Stimulated activated effector memory CD8-positive, alpha-beta T cell treated with anti-CD3 and anti-CD28 coated beads, Interleukin-12 subunit alpha, Interleukin-12 subunit beta, amount 100 ng/mL, for 72 hours (primary cell): ENCODE results near the gene SMIM15.

Source experiments
- ATAC-seq: fragments of 150-1000 bp; cut with Tn5 transposase; 2 replicates; pipeline ENCODE4 v1.10.0; 2021
- DNase-seq, 2 donors: peaks; one replicate each; pipeline ENCODE4 v3.0.0; 2021 to 2022; ENCODE audit warnings: low spot score in 2 of 2
- H3K27ac Mint-ChIP-seq: one replicate; pipeline ENCODE4 v1.8.0; 2022; ENCODE audit warnings: mild to moderate bottlenecking, mixed read lengths
- H3K36me3 Mint-ChIP-seq: one replicate; pipeline ENCODE4 v1.8.0; 2022; ENCODE audit warnings: mild to moderate bottlenecking, mixed read lengths
- H3K4me1 Mint-ChIP-seq: one replicate; pipeline ENCODE4 v1.8.0; 2022; ENCODE audit warnings: mixed read lengths
- H3K4me3 Mint-ChIP-seq: one replicate; pipeline ENCODE4 v1.8.0; 2022; ENCODE audit warnings: mild to moderate bottlenecking, mixed read lengths
- H3K9me3 Mint-ChIP-seq: one replicate; pipeline ENCODE4 v1.8.0; 2022; ENCODE audit warnings: mixed read lengths

SMIM15 gene

GRCh38 chr5:61176631-61177030 lies 14.4 kb upstream of the SMIM15 start:
- no peaks in the 10 kb centered on the region for H3K4me1 Mint-ChIP-seq
- no peak overlapping the region for H3K27ac Mint-ChIP-seq
- no peaks in the 10 kb centered on the region for H3K36me3 Mint-ChIP-seq
- H3K9me3 Mint-ChIP-seq: no peaks in the 10 kb centered on the region
- no peak overlapping the region for H3K4me3 Mint-ChIP-seq
- ATAC-seq (no peak), DNase-seq (no peak)

- no peak for DNase-seq
- no peak overlapping the region for H3K4me3 Mint-ChIP-seq
- H3K9me3 Mint-ChIP-seq: no peaks in the 10 kb centered on the region
- no peaks in the 10 kb centered on the region for H3K4me1 Mint-ChIP-seq
- H3K27ac Mint-ChIP-seq: no peak overlapping the region
- no peak for ATAC-seq
- H3K36me3 Mint-ChIP-seq: no peaks in the 10 kb centered on the region
Measured at GRCh38 chr5:61171479-61171878, 9.2 kb upstream of the SMIM15 start.

GRCh38 chr5:61168951-61169350 lies 6.7 kb upstream of the SMIM15 start:
- Mint-ChIP-seq H3K4me1 (peaks cover 3% of the 10 kb centered on the region), H3K9me3 (no peaks in the 10 kb centered on the region), H3K27ac (no peak overlapping the region), H3K4me3 (no peak overlapping the region), H3K36me3 (no peaks in the 10 kb centered on the region)
- ATAC-seq: no peak
- DNase-seq: no peak

- H3K4me1 Mint-ChIP-seq: peaks cover 16% of the 10 kb centered on the region
- H3K36me3 Mint-ChIP-seq: peaks cover 8% of the 10 kb centered on the region
- no peak overlapping the region for H3K27ac Mint-ChIP-seq
- ATAC-seq (no peak), DNase-seq (no peak)
- no peak overlapping the region for H3K4me3 Mint-ChIP-seq
- H3K9me3 Mint-ChIP-seq: no peaks in the 10 kb centered on the region
Measured at GRCh38 chr5:61167382-61167781, 5.1 kb upstream of the SMIM15 start.

GRCh38 chr5:61163905-61164304 lies 1.6 kb upstream of the SMIM15 start:
- Mint-ChIP-seq H3K4me1 (peaks cover 40% of the 10 kb centered on the region), H3K9me3 (no peaks in the 10 kb centered on the region), H3K36me3 (peaks cover 42% of the 10 kb centered on the region), H3K27ac (no peak overlapping the region), H3K4me3 (no peak overlapping the region)
- DNase-seq: no peak
- no peak for ATAC-seq

GRCh38 chr5:61162832-61163567 lies 732 bp upstream of the SMIM15 start:
- peak in 1 of 2 donors; percentile 56 for DNase-seq
- ATAC-seq: no peak
- Mint-ChIP-seq H3K9me3 (no peaks in the 10 kb centered on the region), H3K36me3 (peaks cover 51% of the 10 kb centered on the region), H3K4me1 (peaks cover 40% of the 10 kb centered on the region), H3K4me3 (peak overlapping the region; percentile 98), H3K27ac (peak overlapping the region; percentile 99)

GRCh38 chr5:61160497-61160896 lies 1.8 kb downstream of the SMIM15 start:
- H3K4me3 Mint-ChIP-seq: peak overlapping the region; percentile 98
- H3K9me3 Mint-ChIP-seq: no peaks in the 10 kb centered on the region
- H3K4me1 Mint-ChIP-seq: peaks cover 40% of the 10 kb centered on the region
- ATAC-seq (no peak), DNase-seq (no peak)
- H3K27ac Mint-ChIP-seq: peak overlapping the region; percentile 68
- peaks cover 77% of the 10 kb centered on the region for H3K36me3 Mint-ChIP-seq

- Mint-ChIP-seq H3K4me3 (peak overlapping the region; percentile 98), H3K4me1 (peaks cover 40% of the 10 kb centered on the region), H3K36me3 (peaks cover 83% of the 10 kb centered on the region), H3K9me3 (no peaks in the 10 kb centered on the region), H3K27ac (peak overlapping the region; percentile 68)
- no peak for ATAC-seq
- DNase-seq: no peak
Measured at GRCh38 chr5:61159836-61160235, 2.4 kb downstream of the SMIM15 start.

- Mint-ChIP-seq H3K4me1 (peaks cover 38% of the 10 kb centered on the region), H3K36me3 (peaks cover 89% of the 10 kb centered on the region), H3K4me3 (peak overlapping the region; percentile 98), H3K9me3 (no peaks in the 10 kb centered on the region), H3K27ac (no peak overlapping the region)
- DNase-seq: no peak
- ATAC-seq: no peak
Measured at GRCh38 chr5:61159070-61159469, 3.2 kb downstream of the SMIM15 start.

GRCh38 chr5:61151893-61152292 lies 10.4 kb downstream of the SMIM15 start:
- Mint-ChIP-seq H3K4me3 (no peak overlapping the region), H3K4me1 (no peaks in the 10 kb centered on the region), H3K36me3 (peaks cover 34% of the 10 kb centered on the region), H3K9me3 (peaks cover 16% of the 10 kb centered on the region), H3K27ac (no peak overlapping the region)
- no peak for DNase-seq
- ATAC-seq: no peak

GRCh38 chr5:61148515-61148914 lies 13.8 kb downstream of the SMIM15 start:
- H3K9me3 Mint-ChIP-seq: peaks cover 20% of the 10 kb centered on the region

GRCh38 chr5:61142811-61143210 lies 19.5 kb downstream of the SMIM15 start:
- DNase-seq (no peak), ATAC-seq (no peak)
- Mint-ChIP-seq H3K27ac (no peak overlapping the region), H3K9me3 (peaks cover 6% of the 10 kb centered on the region), H3K36me3 (no peaks in the 10 kb centered on the region), H3K4me3 (no peak overlapping the region), H3K4me1 (no peaks in the 10 kb centered on the region)

More at GRCh38 chr5:61148515-61148914, 13.8 kb downstream of the SMIM15 start:
- Mint-ChIP-seq H3K4me3 (no peak overlapping the region), H3K4me1 (no peaks in the 10 kb centered on the region), H3K27ac (no peak overlapping the region), H3K36me3 (peaks cover 6% of the 10 kb centered on the region)
- no peak for ATAC-seq
- DNase-seq: no peak

- Mint-ChIP-seq H3K27ac (no peak overlapping the region), H3K4me1 (no peaks in the 10 kb centered on the region), H3K9me3 (peaks cover 5% of the 10 kb centered on the region), H3K36me3 (no peaks in the 10 kb centered on the region), H3K4me3 (no peak overlapping the region)
- ATAC-seq: no peak
- no peak for DNase-seq
Measured at GRCh38 chr5:61142391-61142790, 19.9 kb downstream of the SMIM15 start.

- no peak for ATAC-seq
- H3K4me3 Mint-ChIP-seq: no peak overlapping the region
- DNase-seq: no peak
- H3K4me1 Mint-ChIP-seq: no peaks in the 10 kb centered on the region
- H3K36me3 Mint-ChIP-seq: no peaks in the 10 kb centered on the region
- no peak overlapping the region for H3K27ac Mint-ChIP-seq
- peaks cover 4% of the 10 kb centered on the region for H3K9me3 Mint-ChIP-seq
Measured at GRCh38 chr5:61141801-61142200, 20.5 kb downstream of the SMIM15 start.

- DNase-seq (no peak), ATAC-seq (no peak)
- Mint-ChIP-seq H3K36me3 (no peaks in the 10 kb centered on the region), H3K4me3 (no peak overlapping the region), H3K9me3 (no peaks in the 10 kb centered on the region), H3K4me1 (no peaks in the 10 kb centered on the region), H3K27ac (no peak overlapping the region)
Measured at GRCh38 chr5:61139931-61140330, 22.3 kb downstream of the SMIM15 start.

- H3K9me3 Mint-ChIP-seq: no peaks in the 10 kb centered on the region
- no peak overlapping the region for H3K4me3 Mint-ChIP-seq
- H3K4me1 Mint-ChIP-seq: no peaks in the 10 kb centered on the region
- no peak overlapping the region for H3K27ac Mint-ChIP-seq
- no peaks in the 10 kb centered on the region for H3K36me3 Mint-ChIP-seq
- DNase-seq (no peak), ATAC-seq (peak; percentile 34)
Measured at GRCh38 chr5:61139094-61139873, 23.0 kb downstream of the SMIM15 start.
